ENCODE results near the gene FNDC8.

FNDC8 gene

DNA sequence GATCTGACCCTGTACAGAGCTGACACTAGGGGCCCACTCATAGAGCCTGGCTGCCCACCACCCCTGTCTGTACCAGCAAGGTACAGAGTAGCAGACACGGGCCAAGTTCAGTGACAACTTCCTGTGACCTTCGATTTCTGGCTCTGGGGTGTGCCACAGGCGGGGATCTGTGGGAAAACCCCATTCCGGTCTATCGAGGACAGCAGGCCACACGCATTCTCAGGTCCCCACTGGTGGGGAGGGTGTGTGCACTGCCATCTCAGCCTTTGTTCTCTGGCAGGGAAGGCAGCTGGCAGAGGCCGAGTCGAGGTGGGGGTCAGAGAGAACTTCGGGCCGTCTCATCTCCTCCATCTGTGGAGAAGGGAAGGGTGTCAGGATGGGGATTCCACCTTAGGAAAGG is 10.7 kb downstream of the FNDC8 start:
- TF ChIP-seq, protein P1, sequence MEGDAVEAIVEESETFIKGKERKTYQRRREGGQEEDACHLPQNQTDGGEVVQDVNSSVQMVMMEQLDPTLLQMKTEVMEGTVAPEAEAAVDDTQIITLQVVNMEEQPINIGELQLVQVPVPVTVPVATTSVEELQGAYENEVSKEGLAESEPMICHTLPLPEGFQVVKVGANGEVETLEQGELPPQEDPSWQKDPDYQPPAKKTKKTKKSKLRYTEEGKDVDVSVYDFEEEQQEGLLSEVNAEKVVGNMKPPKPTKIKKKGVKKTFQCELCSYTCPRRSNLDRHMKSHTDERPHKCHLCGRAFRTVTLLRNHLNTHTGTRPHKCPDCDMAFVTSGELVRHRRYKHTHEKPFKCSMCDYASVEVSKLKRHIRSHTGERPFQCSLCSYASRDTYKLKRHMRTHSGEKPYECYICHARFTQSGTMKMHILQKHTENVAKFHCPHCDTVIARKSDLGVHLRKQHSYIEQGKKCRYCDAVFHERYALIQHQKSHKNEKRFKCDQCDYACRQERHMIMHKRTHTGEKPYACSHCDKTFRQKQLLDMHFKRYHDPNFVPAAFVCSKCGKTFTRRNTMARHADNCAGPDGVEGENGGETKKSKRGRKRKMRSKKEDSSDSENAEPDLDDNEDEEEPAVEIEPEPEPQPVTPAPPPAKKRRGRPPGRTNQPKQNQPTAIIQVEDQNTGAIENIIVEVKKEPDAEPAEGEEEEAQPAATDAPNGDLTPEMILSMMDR (IDR thresholded peaks at IDR 0.05; ENCODE audit: insufficient read depth, missing control alignments), result no peak
- FAIRE-seq (no peak), DNase-seq (ENCODE audit: insufficient read length, low spot score) (no peak)

DNA sequence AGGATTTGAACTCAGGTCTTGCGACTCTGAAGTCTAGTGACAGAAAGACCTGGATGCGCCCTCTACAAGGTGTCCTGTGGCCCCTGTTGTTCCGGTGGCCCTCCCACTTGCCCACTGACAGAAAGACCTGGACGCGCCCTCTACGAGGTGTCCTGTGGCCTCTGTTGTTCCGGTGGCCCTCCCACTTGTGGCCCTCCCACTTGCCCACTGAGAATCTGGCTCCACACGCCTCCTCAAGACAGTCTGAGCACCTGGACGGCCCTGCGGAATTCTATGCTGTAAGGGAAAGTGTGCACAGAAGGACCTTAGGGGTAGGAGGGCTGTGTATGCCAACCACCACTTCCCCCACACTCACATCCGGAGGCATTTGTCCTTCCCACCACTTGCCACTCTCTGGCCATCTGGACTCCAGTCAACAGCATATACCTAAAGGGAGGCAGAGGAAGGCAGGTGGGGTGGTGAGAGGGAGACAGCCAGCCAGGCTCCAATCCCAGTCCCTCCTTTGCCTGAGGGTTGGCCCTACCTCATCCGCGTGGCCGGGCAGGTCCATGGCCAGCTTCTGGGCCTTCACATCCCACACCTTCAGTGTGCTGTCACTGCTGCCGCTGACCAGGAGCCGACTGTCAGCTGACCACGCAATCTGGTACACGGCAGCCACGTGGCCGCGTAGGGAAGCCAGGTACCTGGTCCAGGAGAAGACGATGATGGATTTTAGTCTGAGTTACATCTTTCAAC is 11.6 kb downstream of the FNDC8 start:
- DNase-seq (ENCODE audit: insufficient read length, low spot score), result no peak
- FAIRE-seq, result no peak
- TF ChIP-seq, protein P1 (IDR thresholded peaks at IDR 0.05; ENCODE audit: insufficient read depth, missing control alignments), result no peak

DNA sequence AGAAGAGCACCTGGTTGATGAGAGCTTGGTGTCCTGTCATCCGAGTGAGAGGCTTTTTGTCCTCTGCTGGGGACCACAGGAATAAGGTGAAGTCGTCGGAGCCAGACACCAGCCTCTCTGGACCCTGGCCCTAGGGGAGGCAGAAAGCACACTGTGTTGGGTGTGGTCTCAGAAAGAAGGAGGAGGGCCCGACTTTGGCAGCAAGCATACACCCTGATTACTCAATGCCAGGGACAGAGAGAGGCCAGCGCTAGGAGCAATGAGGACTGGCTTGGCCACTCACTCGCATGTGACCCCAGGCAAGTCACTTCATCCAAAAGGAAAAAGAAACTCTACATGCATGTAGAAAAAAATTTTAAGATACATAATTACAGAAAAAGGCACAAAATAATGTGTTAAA is 13.9 kb downstream of the FNDC8 start:
- DNase-seq (ENCODE audit: insufficient read length, low spot score) (no peak), FAIRE-seq (no peak)
- TF ChIP-seq, protein P1 (IDR thresholded peaks at IDR 0.05; ENCODE audit: insufficient read depth, missing control alignments), result no peak

DNA sequence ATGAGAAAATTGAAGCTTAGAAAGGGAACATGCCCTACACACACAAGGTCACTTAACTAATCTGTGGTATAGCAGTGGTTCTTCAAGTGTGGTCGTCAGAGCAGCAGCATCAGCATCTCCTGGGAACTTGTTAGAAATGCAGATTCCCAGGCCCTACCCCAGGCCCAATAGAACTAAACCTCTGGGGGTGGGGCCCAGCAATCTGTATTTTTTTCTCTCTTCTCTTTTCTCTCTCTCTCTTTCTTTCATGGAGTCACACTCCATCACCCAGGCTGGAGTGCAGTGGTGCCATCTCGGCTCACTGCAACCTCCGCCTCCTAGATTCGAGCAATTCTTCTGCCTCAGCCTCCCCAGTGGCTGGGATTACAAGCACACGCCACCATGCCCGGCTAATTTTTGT is 16.8 kb downstream of the FNDC8 start:
- FAIRE-seq, result no peak
- DNase-seq (ENCODE audit: insufficient read length, low spot score), result no peak

DNA sequence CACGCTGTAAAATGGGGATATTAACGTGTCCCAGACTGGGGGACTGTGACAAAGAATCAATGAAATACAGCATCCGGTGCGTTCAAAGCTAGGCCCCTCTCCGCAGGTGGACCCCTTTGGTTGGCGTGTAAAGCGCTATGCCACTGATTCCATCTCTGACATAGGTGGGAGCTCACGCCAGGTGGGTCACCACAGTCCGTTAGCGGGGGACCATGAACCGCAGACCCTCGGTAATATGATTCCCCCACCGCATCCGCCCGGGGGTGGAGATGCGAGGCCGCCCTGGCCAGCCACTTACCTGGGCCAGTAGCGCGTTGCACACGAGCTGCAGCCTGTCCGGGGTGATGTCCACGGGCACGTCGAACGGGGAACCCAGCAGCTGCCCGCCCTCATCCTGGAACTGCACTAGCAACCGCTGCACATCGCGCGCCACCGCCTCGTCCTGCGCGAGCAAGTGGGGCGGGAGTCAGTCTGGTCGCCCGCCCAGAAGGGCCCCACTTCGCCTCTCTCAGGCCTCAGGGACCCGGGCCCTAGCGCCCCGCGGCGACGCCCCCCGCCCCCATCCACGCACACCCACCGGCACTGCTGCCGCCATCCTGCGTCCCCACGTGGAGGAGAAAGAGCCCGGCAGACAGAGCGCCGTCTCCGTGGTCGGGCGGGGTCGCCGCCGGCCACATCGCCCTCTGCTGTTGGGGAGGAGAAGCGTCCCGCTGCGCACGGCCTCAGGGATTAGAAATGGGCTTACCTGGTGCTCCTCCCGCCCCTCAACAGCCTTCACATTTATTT is 20.5 kb downstream of the FNDC8 start, which contains the start of gene NLE1:
Gene NLE1, minus strand, starts transcription at position 623 of the 786 bp plus-strand sequence. Its CDS starts 28 bp downstream, at position 595.
- FAIRE-seq (no peak), DNase-seq (ENCODE audit: insufficient read length, low spot score) (peak; percentile 67)
- TF ChIP-seq, protein P1 (IDR thresholded peaks at IDR 0.05; ENCODE audit: insufficient read depth, missing control alignments), result peak; percentile 87

More for the DNA sequence above, 16.8 kb downstream of the FNDC8 start:
- TF ChIP-seq, protein P1 (IDR thresholded peaks at IDR 0.05; ENCODE audit: insufficient read depth, missing control alignments), result no peak

DNA sequence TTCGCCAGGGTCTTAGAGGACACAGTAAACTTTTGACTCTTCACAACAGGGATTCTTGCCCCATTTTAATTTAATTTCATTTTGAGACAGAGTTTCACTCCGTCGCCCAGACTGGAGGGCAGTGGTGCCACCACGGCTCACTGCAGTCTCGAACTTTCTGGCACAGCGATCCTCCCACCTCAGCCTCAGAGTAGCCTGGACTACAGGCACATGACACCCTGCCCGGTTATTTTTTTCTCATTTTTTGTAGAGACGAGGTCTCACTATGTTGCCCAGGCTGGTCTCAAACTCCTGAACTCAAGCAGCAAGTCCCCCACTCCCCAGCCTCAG is 21.0 kb downstream of the FNDC8 start:
- TF ChIP-seq, protein P1 (IDR thresholded peaks at IDR 0.05; ENCODE audit: insufficient read depth, missing control alignments), result no peak
- DNase-seq (ENCODE audit: insufficient read length, low spot score), result no peak
- FAIRE-seq, result no peak

DNA sequence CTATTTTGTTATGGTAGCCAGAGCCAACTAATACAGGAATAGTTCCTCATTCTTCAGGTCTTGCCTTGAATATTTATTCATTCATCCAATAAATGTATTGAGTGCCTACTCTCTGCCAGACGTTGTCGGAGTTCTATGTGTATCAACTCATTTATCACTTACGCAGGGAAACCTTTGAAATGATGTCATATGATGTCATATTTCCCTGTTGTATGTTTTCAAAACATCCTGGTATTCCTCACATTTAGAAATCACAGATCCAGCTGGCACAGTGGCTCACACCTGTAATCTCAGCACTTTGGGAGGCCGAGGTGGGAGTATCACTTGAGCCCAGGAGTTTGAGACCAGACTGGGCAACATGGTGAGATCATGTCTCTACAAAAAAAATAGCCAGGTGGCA is 23.4 kb downstream of the FNDC8 start:
- FAIRE-seq, result no peak
- no peak for DNase-seq (ENCODE audit: insufficient read length, low spot score)
- TF ChIP-seq, protein P1 (IDR thresholded peaks at IDR 0.05; ENCODE audit: insufficient read depth, missing control alignments), result no peak
